T-helper 2 cell (primary cell): ENCODE results near the gene DNAH9.

Experiments used
- DNase-seq, 5 experiments: peaks; one replicate each; pipeline versions ENCODE4 v3.0.0 to v3.0.0-alpha.2; 2012 to 2022

Gene DNAH9

DNA sequence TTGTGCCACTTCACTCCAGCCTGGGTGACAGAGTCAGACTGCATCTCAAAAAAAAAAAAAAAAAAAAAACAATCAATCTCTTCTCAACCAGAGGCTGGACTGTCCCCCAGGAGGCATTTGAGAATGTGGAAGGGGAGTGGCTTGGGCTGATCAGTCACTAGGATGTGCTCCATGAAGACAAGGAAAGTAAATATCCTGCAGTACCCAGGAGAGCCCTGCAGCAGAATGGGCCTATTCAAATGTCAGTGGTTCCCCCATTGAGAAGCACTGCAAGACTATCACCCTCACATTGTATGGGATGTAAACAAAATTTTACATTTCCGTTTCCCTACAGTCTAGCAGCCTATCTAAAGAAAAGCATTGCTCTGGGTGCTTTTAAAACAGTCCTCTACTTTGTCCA lies 70.3 kb downstream of the DNAH9 start:
- no peak for DNase-seq

DNA sequence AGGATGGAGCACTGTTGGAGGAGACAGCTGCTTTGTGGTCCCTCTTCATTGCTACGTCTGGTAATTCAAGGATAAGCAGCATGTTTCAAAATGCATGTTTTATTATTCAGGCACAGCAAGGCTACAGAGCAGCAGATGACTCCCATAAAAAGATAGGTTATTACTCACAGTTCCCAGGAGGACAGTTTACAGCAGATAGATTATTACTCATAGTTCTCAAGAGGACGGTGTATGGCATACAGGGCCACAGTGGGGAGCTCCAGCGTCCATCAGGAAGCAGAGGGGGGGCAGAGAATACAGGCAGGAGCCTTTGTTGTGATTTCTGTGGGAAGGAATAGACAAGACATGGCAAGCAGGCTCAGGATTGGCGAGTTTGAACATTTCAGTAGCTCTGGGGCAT lies 72.9 kb downstream of the DNAH9 start:
- no peak for DNase-seq

DNA sequence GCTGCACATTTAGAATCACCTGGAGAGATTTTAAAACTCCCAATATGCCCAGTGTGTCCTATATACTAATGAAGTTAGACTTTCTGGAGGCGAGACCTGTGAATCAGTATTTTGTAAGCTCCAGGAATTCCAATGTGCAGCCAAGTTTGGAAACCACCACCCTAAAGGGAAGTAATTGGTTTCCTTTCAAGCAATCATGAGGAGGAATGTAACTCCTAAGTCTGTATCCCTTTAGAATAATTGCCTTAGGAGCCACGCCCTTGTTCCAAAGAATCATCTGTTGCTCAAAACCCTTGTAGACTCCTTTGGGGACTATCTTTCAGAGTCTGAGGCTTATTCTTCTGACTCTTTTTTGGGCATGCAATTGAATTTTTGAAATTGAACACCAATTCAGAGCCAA lies 84.4 kb downstream of the DNAH9 start:
- DNase-seq: no peak

DNA sequence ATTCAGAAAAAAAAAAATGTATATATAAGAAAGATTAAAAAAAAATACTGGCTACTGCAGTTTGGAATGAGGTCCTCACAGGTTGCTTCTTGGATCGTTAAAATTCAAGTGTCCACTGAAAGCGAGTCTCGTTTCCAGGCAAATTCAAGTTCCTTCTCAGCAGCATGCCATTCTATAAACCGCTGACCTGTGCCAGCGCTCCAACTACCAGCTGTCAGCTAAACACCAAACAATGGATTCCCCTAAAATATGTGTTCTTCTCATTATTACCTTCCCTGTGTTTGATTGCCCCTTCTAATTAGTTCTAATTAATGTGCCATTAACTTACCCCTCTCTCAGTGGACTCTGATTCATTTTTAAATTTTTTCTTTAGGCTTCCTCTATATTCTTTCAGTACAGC lies 92.4 kb downstream of the DNAH9 start:
- no peak for DNase-seq

DNA sequence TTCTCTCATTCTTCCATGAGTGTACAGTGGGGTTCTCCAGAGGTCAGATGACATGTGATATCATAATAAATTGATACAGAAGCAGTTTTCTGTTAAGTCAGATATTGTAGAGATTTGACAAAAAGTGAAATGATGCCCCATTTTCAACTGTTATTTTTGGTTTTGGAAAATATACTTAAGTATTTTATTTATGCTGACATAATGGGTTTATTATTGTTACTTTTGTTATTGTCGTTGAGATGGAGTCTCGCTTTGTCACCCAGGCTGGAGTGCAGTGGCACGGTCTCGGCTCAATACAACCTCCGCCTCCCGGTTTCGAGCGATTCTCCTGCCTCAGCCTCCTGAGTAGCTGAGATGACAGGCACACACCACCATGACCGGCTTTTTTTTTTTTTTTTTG lies 94.4 kb downstream of the DNAH9 start:
- no peak for DNase-seq

DNA sequence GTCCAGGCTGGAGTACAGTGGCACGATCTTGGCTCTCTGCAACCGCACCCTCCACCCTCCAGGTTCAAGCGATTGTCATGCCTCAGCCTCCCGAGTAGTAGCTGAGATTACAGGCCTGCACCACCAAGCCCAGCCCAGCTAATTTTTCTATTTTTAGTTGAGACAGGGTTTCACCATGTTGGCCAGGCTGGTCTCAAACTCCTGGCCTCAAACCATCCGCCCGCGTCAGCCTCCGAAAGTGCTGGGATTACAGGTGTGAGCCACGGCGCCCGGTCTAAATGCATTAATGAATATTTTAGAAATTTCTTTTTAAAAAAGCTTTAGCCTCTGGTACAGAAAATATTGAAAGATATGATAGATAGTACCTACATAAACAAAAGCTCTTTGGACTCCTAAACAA lies 95.0 kb downstream of the DNAH9 start:
- DNase-seq: no peak

DNA sequence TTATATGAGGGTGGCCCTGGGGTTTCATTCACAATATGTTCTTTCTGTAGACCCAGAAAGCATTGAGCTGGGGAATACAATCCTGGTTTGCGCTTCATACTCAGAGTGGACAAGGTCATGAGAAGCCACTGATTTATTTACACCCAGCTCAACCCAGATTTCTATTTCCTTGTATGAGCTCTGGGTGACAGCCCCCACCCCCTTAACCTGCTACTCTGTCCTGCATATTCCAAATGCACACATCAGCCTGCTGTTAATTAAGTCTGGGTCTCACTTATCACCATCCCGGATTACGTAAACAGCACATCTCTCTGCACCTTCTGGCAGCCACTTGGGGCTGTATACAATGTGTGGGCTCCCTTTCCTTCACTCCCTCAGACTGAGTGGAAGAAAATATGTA lies 102.4 kb downstream of the DNAH9 start:
- no peak for DNase-seq

DNA sequence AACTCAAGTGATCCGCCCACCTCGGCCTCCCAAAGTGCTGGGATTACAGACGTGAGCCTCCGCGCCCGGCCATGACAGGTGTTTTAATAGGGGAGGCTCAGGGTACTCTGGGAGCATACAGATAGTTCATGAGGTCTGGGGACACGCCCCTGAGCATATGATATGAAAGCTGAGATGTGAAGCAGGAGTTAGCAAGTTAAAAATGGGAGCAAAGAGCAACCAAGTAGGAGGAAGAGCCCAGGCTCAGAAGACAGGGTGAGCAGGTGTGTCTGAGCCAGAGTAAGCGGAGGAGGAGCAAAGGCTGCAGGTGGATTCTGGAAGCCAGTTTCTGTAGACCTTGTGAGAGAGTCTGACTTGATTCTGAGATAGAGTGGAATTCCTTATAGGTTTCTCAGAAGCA lies 103.6 kb downstream of the DNAH9 start:
- no peak for DNase-seq

DNA sequence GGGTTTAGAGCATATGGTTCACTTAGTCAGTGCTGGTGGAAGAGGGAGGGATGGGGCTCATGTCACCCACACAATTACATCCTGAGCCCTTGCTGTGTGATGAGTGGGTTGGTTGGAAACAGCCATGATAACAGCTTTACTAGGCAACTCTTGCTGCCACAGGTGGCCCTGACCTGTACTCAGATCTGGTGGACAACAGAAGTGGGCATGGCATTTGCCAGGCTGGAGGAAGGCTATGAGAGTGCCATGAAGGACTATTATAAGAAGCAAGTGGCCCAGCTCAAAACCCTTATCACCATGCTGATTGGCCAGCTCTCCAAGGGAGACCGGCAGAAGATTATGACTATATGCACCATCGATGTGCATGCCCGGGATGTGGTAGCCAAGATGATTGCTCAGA lies 105.8 kb downstream of the DNAH9 start:
- no peak for DNase-seq

DNA sequence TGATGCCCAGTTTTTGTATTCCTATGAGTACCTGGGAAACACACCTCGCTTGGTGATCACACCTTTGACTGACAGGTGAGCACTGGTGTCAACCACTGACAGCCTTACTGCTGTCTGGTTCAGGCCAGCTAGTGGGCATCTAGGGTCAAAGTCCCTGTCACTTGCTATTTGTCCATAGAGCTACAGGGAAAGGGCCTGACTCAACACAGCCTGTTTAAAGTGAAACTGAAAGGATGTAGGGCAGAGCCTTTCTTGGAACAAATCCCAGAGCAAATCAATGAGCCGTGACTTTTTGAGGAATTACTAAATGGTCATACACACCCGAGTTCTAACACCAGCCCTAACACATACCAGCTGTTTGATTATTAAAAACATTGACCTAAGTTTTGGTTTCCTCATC lies 106.8 kb downstream of the DNAH9 start:
- no peak for DNase-seq

DNA sequence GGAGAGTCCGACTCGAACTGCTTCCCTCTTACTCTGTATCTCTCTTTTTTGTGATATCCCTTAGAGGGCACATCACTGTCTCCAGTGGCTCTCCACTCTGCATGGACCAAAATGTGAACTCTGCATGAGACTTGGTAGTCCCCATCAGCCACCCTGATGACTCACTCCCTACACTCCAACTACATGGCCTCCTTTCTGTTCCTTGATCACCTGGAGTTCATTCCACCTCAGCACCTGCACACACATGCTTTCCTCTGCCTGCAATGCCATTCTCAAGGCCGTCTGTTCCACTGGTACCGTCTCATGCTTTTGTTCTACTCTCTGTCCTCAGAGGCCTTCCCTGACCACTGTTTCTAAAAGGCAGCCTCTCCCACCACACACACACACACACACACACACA lies 109.3 kb downstream of the DNAH9 start:
- DNase-seq: no peak

DNA sequence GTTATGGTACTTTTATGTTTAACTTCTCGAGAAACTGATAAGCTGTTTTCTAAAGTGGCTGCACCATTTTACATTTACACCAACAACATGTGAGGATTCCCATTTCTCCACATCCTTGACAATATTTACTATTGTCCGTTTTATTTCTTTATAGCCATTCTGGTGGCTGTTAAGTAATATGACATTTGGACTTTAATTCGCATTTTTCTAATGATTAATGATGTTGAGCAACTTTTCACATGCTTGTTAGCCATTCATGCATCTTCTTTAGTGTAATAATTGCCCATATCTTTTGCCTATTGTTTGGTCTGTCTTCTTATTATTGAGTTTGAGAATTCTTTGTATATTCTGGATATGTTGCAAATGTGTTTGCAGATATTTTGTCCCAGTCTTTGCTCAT lies 114.2 kb downstream of the DNAH9 start:
- no peak for DNase-seq

DNA sequence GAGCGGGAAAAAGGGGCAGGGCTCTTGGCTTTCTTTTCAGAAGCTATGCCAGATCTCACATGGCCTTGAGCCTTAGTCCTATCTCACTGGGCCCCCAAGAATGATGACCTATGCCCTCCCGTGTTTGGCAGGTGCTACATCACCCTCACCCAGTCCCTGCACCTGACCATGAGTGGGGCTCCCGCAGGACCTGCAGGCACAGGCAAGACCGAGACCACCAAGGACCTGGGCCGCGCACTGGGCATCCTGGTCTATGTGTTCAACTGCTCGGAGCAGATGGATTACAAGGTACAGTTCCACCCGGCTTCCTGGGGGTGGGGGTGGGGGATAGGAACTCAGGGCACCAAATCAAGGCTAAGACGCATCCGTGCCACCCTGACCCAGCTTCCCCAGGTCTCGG lies 120.9 kb downstream of the DNAH9 start:
- DNase-seq: no peak

DNA sequence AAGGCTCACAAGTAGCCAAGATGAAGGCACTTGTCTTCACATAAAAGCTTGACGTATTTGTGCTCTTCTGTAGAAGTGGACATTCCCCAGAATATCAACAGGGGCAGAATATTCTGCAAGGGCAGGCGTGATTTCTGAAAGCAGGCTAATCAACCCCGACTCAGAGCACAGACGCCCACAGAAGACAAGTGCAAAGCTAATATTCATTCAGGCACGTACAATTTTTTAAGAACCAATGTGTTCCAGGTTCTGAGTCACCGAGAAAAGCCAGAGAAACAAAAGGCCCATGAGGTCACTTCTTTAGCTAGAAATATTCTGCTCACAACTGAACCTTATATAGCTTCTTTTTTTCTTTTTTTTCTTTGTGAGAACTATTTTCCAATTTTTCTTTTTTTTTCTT lies 121.6 kb downstream of the DNAH9 start:
- DNase-seq: no peak

DNA sequence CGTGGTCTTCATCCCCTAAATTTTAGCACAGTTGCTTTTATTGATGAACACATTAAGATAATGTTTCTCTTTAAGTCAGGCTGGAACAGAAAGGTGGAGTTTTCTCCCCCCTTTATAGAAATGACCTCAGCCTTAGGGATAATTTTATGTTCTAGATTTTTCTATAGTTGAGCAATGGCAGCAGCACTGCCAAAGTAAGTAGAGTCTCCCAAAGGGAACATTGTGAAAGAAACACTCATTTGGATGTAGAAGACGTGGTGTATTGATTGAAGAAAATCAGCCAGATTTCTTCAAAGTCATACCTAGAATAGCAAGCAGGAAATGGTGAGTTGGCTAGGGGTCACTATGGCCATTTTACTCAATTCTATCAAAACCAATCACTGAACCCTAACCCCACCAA lies 122.5 kb downstream of the DNAH9 start:
- no peak for DNase-seq

DNA sequence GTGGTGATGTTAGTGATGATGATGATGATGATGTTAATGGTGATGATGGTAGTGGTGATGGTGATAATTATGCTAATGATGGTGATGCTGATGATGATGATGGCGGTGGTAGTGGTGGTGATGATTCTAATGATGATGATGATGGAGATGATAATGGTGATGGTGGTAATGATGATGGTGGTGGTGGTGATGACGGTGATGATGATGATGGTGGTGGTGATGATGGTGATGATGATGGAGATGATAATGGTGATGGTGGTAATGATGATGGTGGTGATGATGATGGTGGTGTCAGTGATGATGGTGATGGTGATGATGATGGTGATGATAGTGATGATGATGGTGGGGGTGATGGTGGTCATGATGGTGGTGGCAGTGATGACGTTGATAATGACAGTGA lies 132.5 kb downstream of the DNAH9 start:
- DNase-seq: no peak

DNA sequence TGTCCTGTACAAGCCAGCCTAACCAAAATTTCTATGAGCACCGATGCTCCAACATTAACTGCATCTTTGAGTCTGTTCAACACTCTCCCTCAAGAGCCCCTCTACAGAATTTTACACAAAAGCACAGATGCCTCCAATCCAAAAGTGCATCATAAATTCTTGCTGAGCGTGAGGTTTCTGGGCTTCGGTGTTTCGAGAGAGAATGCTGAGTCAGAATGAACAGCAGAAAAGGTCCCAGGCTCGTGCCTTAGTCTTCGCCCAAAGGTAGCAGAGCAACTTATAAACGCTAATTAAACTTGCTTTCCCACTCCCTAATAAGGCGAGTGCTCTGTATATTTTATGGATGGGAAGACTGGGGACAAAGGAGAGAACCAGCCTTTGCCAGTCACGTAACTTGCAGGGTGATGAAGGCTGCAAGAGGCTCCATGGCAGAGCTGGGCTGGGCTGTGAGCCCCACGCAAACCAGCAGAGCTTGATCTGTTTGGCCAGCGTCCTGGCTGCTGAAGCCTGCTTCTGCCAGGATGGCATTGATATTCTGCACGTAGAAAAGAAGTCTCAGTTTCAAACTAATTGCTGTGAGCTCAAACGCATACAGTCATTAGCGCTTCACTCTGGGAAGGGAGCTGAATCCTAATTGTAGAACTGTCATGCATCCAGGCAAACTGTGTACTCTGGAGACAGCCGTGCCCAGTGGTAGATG lies 138.5 kb downstream of the DNAH9 start:
- DNase-seq: no peak

DNA sequence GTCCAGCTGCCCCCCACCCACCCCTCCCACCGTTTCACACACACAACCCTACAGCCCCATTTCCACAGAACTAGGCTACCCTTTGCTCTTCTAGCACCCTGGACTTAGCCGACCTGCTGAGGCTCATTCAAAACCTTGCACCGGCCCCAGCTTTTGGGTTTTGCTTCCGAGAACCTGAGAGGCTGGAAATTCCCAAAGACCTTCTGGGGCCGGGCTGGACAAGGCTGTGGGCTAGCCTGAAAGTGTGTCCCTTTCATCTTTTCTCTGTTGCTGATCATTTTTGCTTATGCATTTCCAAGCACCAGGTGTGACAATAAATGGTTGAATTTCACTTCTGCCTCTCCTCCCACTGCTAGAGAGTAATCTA lies 139.0 kb downstream of the DNAH9 start:
- no peak for DNase-seq

DNA sequence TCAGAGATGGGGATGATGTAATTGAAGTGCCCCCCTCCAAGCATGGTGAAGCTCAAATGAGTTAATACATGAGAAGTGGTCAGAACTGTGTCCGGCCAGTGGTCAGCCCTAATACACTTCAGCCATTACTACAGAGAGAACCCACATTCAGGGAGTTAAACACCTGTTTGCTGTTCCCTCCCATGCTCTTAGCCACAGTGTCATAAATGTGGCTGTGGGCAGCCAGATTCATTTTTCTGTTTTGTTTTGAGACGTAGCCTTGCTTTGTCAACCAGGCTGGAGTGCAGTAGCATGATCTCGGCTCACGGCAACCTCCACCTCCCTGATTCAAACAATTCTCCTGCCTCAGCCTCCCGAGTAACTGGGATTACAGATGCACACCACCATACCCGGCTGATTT lies 139.9 kb downstream of the DNAH9 start:
- no peak for DNase-seq

DNA sequence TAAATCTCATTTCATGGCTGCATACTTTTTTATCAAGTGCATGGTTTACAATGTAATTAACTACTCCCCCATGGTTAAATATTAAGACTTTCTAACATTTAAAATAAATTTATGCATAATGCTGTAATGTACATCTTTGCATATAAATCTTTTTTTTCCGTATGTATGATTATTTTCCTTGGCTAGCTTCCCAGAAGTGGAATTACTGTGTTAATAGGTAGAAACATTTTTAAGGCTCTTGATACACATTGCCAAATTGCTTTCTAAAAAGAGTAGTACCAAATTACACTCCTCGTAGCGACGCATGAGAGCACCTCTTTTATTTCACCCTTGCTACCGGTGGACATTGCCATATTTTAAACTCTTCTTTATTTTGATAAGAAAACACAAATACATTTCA lies 141.1 kb downstream of the DNAH9 start:
- no peak for DNase-seq

DNA sequence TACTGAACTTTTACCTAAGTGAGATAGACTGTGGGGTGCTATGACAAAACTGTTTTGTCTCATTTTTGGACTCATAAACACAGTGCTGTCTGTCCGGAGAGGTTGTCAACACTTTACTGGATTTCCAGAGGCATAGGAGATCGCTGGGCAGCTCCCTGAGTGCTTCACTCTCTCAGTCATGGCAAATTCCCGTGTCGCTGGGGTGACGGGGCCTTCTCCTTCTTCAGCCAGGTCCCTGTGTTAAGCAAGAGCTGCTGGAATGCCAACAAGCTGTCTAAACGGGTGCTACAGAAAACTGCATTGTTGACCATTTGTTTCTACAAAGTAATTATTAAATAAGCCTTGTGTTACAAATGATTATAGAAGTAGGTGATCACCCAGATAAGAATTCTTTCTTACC lies 141.6 kb downstream of the DNAH9 start:
- no peak for DNase-seq

DNA sequence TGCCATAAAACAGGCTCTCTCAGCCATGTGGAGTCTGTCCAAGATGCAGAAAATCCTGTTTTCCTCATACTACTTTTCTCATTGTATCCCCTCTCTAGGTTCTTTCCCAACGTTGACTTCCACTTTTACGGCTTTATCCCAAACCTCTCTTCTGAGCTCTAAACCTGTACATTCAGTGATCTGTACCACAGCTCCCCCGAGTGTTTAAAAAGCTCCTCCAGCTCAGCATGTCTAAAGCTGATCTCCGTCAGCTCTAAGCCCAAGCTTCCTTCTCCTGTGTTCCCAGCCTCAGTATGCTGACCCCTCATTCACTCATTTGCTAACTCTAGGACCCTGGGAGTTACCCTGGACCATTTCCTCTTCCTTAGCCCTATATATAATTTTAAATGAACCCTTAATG lies 144.6 kb downstream of the DNAH9 start:
- DNase-seq: no peak

DNA sequence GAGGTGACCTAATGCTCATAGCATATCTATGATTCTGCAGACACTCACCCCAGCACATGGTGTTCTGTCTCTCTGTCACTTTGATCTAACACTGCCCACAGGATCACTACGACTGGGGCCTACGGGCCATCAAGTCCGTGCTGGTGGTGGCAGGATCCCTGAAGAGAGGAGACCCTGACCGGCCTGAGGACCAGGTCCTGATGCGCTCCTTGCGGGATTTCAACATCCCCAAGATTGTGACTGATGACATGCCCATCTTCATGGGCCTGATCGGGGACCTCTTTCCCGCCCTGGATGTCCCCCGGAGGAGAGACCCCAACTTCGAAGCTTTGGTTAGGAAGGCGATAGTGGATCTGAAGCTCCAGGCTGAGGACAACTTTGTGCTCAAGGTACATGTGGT lies 146.4 kb downstream of the DNAH9 start:
- DNase-seq: no peak

DNA sequence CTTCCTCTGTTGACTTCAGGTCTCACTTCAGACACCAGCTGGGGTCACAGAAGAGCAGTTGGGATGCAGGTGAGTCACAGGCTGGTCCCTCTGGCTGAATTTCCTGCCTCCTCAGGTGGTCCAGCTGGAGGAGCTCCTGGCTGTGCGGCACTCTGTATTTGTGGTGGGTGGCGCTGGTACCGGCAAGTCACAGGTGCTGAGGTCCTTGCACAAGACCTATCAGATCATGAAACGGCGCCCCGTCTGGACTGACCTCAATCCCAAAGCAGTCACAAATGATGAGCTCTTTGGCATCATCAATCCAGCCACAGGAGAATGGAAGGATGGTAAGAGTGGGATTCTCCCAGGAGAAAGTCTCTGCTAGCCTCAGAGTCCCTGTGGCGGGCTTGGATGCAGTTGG lies 149.2 kb downstream of the DNAH9 start:
- DNase-seq: no peak

DNA sequence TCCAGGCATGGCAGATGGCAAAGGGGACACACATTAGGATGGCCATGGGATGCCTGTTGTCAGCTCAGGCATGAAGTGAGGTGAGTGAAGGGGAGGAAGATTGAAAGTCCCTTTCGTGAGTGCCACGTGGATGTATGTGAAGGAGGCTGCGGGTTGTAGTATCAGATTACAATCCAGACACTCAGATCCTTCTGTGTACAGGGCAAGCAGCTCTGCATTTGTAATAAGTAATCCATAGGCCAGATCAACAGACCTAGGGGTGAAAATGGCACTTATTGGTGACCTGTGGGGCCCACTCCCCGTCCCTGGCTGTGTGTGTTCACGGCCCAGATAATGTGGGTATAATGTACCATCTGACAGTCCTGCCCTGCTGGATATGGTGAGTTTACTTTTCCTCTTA lies 159.5 kb downstream of the DNAH9 start:
- DNase-seq: no peak

DNA sequence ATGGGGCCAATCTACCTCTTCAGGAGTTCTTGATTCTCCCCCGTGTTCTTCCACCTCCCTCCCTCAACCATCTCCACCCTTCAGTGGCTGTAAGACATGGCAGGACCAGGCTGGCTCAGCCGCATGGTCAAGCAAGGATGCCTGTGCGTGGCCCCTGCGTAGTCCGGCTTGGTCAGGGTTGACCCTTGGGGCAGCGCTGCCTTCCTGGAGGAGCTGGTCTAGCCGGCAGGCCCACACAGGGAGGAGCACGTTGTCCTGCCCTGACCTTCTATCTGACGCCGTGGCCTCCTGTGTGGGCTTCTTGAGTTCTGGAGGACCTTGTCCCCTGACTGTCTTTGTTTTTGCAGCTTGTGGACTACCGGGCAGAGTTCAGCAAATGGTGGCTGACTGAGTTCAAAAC lies 169.8 kb downstream of the DNAH9 start:
- no peak for DNase-seq
